Islet of Langerhans (tissue), 1 donor: ENCODE results near the gene TSKS.
"Not testable (repeated sequence)": the region's sequence is repeated elsewhere in the genome, so short reads cannot be mapped to it uniquely, and the experiment has no call there.

ENCODE experiments used
- FAIRE-seq: peaks from one replicate; lab custom pipeline; 2011; peaks lifted over from hg19 to GRCh38; lab: Jason Lieb, UNC

The TSKS gene

GRCh38 chr19:49766007-49766929 is 3.2 kb upstream of the TSKS start:
- FAIRE-seq: peak; percentile 69

DNA sequence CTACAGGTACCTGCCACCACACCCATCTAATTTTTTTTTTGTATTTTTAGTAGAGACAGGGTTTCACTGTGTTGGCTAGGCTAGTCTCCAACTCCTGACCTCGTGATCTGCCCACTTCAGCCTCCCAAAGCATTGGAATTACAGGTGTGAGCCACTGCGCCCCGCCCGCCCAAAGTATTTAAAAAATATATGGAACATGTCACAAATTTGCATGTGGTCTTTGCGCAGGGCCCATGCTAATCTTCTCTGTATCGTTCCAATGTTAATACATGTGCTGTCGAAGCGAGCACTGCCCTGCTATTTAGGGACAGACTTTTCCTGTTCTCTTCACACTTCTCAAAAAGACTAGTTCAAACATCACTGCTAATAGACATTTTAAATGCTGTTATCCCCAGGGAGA is 1.2 kb upstream of the TSKS start:
- no peak for FAIRE-seq

GRCh38 chr19:49761625-49762311 is 1.3 kb downstream of the TSKS start:
- no peak for FAIRE-seq

DNA sequence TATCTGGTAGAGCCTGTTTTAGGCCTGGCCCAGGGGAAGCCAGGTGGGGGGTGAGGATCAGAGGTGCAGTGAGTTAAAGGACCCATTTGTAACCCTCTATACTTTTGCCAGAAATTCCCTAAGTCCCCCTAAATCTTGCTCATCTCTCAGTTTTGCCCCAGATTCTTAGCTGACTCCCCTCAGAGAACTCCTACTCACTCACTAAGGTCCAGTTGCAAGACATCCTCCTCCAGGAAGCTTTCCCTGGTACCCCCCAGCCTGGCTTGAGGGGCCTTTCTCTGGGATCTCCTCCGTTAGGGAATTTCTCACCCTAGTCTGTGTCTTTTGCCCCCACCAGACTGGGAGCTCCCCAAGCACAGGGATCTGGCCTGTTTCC is 1.9 kb downstream of the TSKS start:
- FAIRE-seq: no peak

GRCh38 chr19:49758292-49758691 is 4.8 kb downstream of the TSKS start:
- no peak for FAIRE-seq

DNA sequence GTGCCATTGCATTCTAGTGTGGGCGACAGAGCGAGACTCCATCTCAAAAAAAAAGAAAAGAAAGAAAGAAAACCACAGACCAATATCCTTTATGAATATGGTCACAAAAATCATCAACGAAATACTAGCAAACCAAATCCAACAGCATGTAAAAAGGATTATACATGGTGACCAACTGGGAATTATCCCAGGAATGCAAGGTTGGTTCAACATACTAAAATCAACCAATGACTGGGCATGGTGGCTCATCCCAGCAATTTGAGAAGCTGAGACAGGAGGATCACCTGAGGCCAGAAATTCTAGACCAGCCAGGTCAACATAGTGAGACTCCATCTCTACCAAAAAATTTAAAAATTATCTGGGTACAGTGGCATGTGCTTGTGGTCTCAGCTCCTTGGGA is 7.2 kb downstream of the TSKS start:
- no peak for FAIRE-seq

GRCh38 chr19:49752701-49753100 is 10.4 kb downstream of the TSKS start:
- FAIRE-seq: no peak

DNA sequence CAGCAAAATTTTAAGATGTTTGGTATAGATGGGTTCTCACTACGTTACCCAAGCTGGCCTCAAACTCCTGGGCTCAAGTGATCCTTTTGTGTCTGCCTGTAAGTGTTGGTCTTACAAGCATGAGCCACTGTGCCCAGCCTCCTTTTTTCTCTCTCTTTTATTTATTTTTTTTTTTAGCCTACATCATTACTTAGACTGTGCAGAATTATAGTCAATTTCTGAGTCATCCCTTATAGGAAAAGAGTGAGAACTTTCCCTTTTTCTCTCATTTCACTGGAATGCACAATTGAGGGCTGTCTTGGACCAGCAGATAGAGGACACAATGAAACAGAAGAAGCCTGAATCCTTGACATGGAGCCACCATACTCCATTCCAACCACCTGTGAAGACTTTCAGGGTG is 13.3 kb downstream of the TSKS start:
- FAIRE-seq: no peak

GRCh38 chr19:49749055-49749716 is 13.9 kb downstream of the TSKS start:
- FAIRE-seq: no peak

GRCh38 chr19:49746206-49746958 is 16.7 kb downstream of the TSKS start:
- no peak for FAIRE-seq

- FAIRE-seq: no peak
These were observed 18.1 kb downstream of the TSKS start for GRCh38 chr19:49744946-49745381.

DNA sequence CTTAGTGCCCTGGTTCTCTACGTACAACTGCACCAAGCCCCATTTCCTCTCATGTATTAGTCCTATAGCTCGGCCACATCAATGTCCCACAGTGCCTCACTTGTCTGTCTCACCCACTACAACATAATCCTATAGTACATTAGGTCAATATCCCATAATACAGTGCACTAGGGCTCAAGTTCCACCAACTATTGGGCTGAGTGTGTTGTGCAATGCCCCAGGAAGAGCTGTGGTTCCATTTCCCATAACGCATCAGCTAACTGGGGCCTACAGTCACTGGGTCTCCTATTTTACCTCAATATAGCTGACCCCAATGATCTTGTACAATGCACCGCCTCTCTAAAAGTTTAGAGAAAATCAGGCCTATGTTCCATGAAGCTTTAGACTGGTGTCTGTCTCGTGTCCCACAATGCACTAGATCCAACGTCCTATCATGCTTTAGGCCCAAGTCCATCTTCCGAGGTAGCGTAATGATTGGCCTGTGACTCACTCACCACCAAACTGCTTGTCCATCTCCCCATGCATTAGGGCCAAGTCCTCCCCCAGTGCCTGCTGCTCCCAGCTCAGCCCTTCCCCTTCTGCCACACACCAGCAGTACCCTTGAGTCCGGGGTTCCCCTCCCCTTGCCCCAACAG is 21.8 kb downstream of the TSKS start:
- no peak for FAIRE-seq

- no peak for FAIRE-seq
These were observed 23.2 kb downstream of the TSKS start for GRCh38 chr19:49739933-49740332.

- FAIRE-seq: no peak
These were observed 24.0 kb downstream of the TSKS start for GRCh38 chr19:49739098-49739497.

- no peak for FAIRE-seq
These were observed 24.8 kb downstream of the TSKS start for GRCh38 chr19:49738268-49738667.

DNA sequence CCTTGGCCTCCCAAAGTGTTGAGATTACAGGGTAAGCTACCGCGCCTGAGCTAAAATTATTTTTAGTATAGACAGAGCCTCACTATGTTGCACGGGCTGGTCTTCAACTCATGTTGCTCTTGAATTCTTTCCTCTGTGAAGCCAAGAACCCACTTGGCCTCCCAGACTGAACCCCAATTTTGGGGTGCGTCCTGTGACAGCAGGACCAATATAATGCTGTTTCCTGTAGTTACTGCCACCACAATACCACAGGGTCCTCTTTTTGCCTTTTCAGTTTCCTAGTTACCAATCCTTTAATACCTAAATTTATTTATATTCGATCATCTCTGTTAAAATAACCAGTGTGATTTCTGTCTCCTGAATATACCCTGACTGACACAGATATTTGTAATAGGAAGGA is 32.9 kb downstream of the TSKS start:
- no peak for FAIRE-seq

DNA sequence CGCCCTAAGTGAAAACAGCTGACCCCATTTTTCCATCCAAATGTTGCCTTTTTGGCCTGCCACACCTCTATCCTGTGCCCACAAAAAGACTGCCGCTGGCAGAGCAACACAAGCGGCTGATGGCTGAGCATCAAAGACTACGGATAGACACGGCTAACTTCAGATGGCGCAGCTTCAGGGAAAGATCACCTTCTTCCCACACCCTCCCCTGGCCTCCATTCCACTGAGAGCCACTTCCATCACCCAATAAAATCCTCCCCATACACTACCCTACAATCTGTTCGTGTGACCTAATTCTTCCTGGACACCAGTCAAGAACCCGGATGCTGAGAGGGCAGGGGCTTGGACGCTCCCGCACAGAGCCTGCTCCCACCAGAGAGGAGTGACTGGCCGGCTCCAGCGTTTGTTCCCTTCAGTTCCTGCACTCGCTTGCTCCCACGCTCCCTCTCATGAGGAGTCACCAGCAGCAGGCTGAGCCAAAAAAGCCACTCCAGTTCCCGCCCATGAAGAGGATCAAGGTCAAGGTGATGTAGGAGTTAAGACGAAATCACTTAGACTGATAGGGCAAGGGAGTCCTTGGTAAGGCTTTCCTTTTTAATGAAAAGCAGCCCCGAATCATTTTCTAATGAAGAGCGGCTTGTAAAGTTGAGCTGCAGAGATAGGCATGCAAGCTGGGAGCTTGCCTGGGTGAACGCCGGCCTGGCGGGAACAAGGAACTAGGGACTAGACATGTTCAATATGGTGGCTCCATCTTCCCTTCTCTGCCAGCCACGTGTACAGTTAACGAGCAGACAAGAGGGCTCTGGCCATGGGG is 35.7 kb downstream of the TSKS start:
- FAIRE-seq: no peak

GRCh38 chr19:49719420-49719819 is 43.7 kb downstream of the TSKS start:
- FAIRE-seq: not testable (repeated sequence)

DNA sequence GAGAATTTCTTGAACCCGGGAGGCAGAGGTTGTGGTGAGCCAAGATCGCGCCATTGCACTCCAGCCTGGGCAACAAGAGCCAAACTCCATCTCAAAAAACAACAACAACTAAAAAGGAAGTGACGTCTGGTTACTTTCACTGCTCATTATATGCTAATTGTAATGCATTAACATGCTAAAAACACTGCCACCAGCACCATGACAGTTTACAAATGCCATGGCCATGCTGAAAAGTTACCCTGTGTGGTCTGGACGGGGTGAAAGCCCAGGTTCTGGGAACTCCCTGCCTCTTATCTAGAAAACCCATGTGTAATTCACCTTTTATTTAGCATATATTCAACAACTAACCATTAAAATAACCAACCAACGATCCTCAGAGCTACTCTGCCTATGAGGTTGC is 44.1 kb downstream of the TSKS start:
- no peak for FAIRE-seq

DNA sequence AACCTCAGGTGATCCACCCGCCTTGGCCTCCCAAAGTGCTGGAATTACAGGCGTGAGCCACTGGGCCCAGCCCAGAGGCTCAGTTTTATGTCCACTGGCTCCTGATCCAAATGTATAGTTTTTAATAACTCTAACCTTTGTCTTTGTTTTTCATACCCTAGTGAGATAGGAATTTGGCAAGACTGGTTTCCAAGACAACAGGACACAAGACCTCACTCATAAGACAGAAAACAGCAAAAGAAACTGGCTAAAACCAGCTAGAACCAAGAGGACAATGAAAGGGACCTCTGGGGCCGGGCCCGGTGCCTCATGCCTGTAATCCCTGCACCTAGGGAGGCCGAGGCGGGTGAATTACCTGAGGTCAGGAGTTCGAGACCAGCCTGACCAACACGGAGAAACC is 44.6 kb downstream of the TSKS start:
- FAIRE-seq: no peak

- no peak for FAIRE-seq
These were observed 47.0 kb downstream of the TSKS start for GRCh38 chr19:49716154-49716553.
